SK-N-SH treated with all-trans-retinoic acid at 6 μM for 48 hours (cell line): ENCODE measurements around the gene IL22RA2.

ENCODE experiments used
- ATAC-seq: fragments of 200-7000 bp; cut with Tn5 transposase; 3 replicates; pipeline ENCODE4 v1.9.1; 2020; ENCODE audit warnings: mild to moderate bottlenecking, moderate library complexity
- ARNTL ChIP-seq: fragments of 450-650 bp; formaldehyde crosslinking; IDR thresholded peaks from 2 replicates; pipeline ENCODE4 v1.5.0; 2020; ENCODE audit warnings: low read depth, mild to moderate bottlenecking, moderate library complexity, borderline replicate concordance
- BACH2 ChIP-seq: fragments of 250-450 bp; sonication (Bioruptor Pico); IDR thresholded peaks from 2 replicates; pipeline ENCODE4 v1.9.0; 2021; ENCODE audit warnings: mild to moderate bottlenecking, borderline replicate concordance
- CREB5 ChIP-seq: fragments of 250-450 bp; sonication (Bioruptor Pico); IDR thresholded peaks from 2 replicates; pipeline ENCODE4 v1.5.1; 2020; ENCODE audit warnings: low read depth, mild to moderate bottlenecking, moderate library complexity
- CSDC2 ChIP-seq: fragments of 250-450 bp; sonication (Bioruptor Pico); IDR thresholded peaks from 2 replicates; pipeline ENCODE4 v1.5.0; 2020; ENCODE audit warnings: mild to moderate bottlenecking, moderate library complexity
- CSRNP3 ChIP-seq: fragments of 250-450 bp; sonication (Bioruptor Pico); IDR thresholded peaks from 2 replicates; pipeline ENCODE4 v1.5.1; 2021; ENCODE audit warnings: mild to moderate bottlenecking, moderate library complexity
- ESRRG ChIP-seq: fragments of 250-450 bp; sonication (Bioruptor Pico); IDR thresholded peaks from 2 replicates; pipeline ENCODE4 v1.6.1; 2021; ENCODE audit warnings: mild to moderate bottlenecking
- GLIS3 ChIP-seq: fragments of 250-450 bp; sonication (Bioruptor Pico); IDR thresholded peaks from 2 replicates; pipeline ENCODE4 v1.5.0; 2020; ENCODE audit warnings: mild to moderate bottlenecking, moderate library complexity
- PATZ1 ChIP-seq: fragments of 250-450 bp; sonication (Bioruptor Pico); IDR thresholded peaks from 2 replicates; pipeline ENCODE4 v1.8.0; 2020; ENCODE audit warnings: mild to moderate bottlenecking, moderate library complexity, borderline replicate concordance
- POU6F1 ChIP-seq: fragments of 250-450 bp; sonication (Bioruptor Pico); IDR thresholded peaks from 2 replicates; pipeline ENCODE4 v1.8.0; 2021; ENCODE audit warnings: low read depth, mild to moderate bottlenecking, moderate library complexity, borderline replicate concordance
- PPARA ChIP-seq: fragments of 250-450 bp; sonication (Bioruptor Pico); IDR thresholded peaks from 2 replicates; pipeline ENCODE4 v1.5.0; 2020; ENCODE audit warnings: mild to moderate bottlenecking, borderline replicate concordance
- RARB ChIP-seq: fragments of 250-450 bp; sonication (Bioruptor Pico); IDR thresholded peaks from 2 replicates; pipeline ENCODE4 v1.8.0; 2021; ENCODE audit warnings: mild to moderate bottlenecking, moderate library complexity
- SNAI2 ChIP-seq: fragments of 250-450 bp; sonication (Bioruptor Pico); IDR thresholded peaks from 2 replicates; pipeline ENCODE4 v1.5.0; 2020; ENCODE audit warnings: mild to moderate bottlenecking, moderate library complexity
- TCF4 ChIP-seq: fragments of 250-450 bp; sonication (Bioruptor Pico); IDR thresholded peaks from 2 replicates; pipeline ENCODE4 v1.8.0; 2021; ENCODE audit warnings: mild to moderate bottlenecking, moderate library complexity, borderline replicate concordance
- TOX ChIP-seq: fragments of 250-450 bp; sonication (Bioruptor Pico); IDR thresholded peaks from 2 replicates; pipeline ENCODE4 v1.8.0; 2021; ENCODE audit warnings: mild to moderate bottlenecking, moderate library complexity, borderline replicate concordance
- TSHZ2 ChIP-seq: fragments of 250-450 bp; sonication (Bioruptor Pico); IDR thresholded peaks from 2 replicates; pipeline ENCODE4 v1.5.0; 2020; ENCODE audit warnings: mild to moderate bottlenecking, moderate library complexity
- ZC3H10 ChIP-seq: fragments of 250-450 bp; sonication (Bioruptor Pico); IDR thresholded peaks from 2 replicates; pipeline ENCODE4 v1.5.1; 2021; ENCODE audit warnings: mild to moderate bottlenecking, moderate library complexity
- ZFP3 ChIP-seq: fragments of 250-450 bp; sonication (Bioruptor Pico); IDR thresholded peaks from 2 replicates; pipeline ENCODE4 v1.5.0; 2020; ENCODE audit warnings: mild to moderate bottlenecking, moderate library complexity
- ZFP30 ChIP-seq: fragments of 450-650 bp; formaldehyde crosslinking; IDR thresholded peaks from 2 replicates; pipeline ENCODE4 v1.5.0; 2022; ENCODE audit warnings: mild to moderate bottlenecking, moderate library complexity
- ZNF565 ChIP-seq: fragments of 450-650 bp; formaldehyde crosslinking; conservative IDR thresholded peaks from 2 replicates; pipeline ENCODE4 v1.5.0; 2020; ENCODE audit warnings: low read depth, mild to moderate bottlenecking, moderate library complexity
- ZNF70 ChIP-seq: fragments of 450-650 bp; formaldehyde crosslinking; IDR thresholded peaks from 2 replicates; pipeline ENCODE4 v1.5.0; 2020; ENCODE audit warnings: mild to moderate bottlenecking, moderate library complexity
- ZNF8 ChIP-seq: fragments of 450-650 bp; formaldehyde crosslinking; IDR thresholded peaks from 2 replicates; pipeline ENCODE4 v1.5.0; 2020; ENCODE audit warnings: mild to moderate bottlenecking, moderate library complexity

Gene IL22RA2

GRCh38 chr6:137105375-137105774 lies 68.1 kb downstream of the IL22RA2 start (continued):
- no peak for TF ChIP-seq TSHZ2 (CRISPR knock-in tag)
- no peak for TF ChIP-seq PPARA (CRISPR knock-in tag)
- TF ChIP-seq RARB (CRISPR knock-in tag) = no peak
- no peak for TF ChIP-seq CSDC2 (CRISPR knock-in tag)

GRCh38 chr6:137104926-137105325 lies 68.5 kb downstream of the IL22RA2 start:
- no peak for ATAC-seq
- TF ChIP-seq PATZ1 = no peak
- no peak for TF ChIP-seq ARNTL (CRISPR knock-in tag)
- no peak for TF ChIP-seq CSRNP3 (CRISPR knock-in tag)
- TF ChIP-seq ZNF8 (CRISPR knock-in tag) = no peak
- no peak for TF ChIP-seq GLIS3 (CRISPR knock-in tag)
- TF ChIP-seq PPARA (CRISPR knock-in tag) = no peak
- TF ChIP-seq TSHZ2 (CRISPR knock-in tag) = no peak
- no peak for TF ChIP-seq BACH2 (CRISPR knock-in tag)
- no peak for TF ChIP-seq CSDC2 (CRISPR knock-in tag)
- no peak for TF ChIP-seq TCF4 (CRISPR knock-in tag)
- no peak for TF ChIP-seq TOX (CRISPR knock-in tag)
- TF ChIP-seq ZNF70 = no peak
- no peak for TF ChIP-seq ZFP30 (CRISPR knock-in tag)
- TF ChIP-seq ZC3H10 (CRISPR knock-in tag) = no peak
- no peak for TF ChIP-seq ZFP3 (CRISPR knock-in tag)
- no peak for TF ChIP-seq CREB5 (CRISPR knock-in tag)
- TF ChIP-seq SNAI2 (CRISPR knock-in tag) = no peak
- no peak for TF ChIP-seq POU6F1 (CRISPR knock-in tag)
- TF ChIP-seq ZNF565 (CRISPR knock-in tag) = no peak
- no peak for TF ChIP-seq ESRRG
